ENCODE data around the gene CLPTM1L.
"Not testable (repeated sequence)": the region's sequence is repeated elsewhere in the genome, so short reads cannot be mapped to it uniquely, and the experiment has no call there.

The CLPTM1L gene

GRCh38 chr5:1289559-1289958, 55.3 kb downstream of the CLPTM1L start:
- DNase-seq (ENCODE audit: low spot score): not testable (repeated sequence)

DNA sequence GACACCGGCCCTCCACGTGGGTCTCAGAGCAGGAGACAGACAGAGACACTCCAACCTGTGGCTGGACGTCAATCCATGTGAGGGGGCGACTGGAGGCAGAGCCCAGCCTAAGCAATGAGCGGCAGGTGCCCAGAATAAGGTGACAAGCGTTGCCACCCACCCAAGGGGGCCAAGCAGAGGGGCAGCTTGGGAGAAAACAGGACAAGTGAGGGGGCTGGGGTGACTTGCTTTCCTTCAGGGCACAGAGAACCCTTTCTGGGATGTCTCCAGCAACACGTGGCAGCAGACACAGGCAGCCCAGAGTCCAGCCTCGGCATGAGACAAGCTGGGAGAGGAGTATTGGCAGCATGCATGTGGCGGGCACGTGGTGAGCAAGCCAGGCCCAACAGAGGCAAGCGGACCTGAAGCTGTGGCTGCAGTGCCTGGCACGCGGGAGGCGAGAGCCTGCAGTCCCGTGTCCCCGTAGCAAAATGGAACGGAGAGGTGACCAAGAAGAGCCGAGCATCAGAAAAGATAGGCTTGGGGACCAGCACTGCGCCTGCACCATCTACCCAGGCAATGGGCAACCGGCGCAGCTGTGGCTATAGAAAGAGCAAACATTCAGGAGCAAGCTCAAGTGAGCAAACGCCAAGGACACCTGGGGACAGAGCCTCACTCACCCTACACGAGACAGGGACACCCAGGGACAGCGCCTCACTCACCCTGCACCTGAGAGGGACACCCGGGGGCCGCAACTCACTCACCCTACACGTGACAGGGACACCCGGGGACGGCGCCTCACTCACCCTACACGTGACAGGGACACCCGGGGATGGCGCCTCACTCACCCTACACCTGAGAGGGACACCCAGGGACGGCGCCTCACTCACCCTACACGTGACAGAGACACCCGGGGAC, 56.2 kb downstream of the CLPTM1L start:
- DNase-seq (ENCODE audit: low spot score): no peak

DNA sequence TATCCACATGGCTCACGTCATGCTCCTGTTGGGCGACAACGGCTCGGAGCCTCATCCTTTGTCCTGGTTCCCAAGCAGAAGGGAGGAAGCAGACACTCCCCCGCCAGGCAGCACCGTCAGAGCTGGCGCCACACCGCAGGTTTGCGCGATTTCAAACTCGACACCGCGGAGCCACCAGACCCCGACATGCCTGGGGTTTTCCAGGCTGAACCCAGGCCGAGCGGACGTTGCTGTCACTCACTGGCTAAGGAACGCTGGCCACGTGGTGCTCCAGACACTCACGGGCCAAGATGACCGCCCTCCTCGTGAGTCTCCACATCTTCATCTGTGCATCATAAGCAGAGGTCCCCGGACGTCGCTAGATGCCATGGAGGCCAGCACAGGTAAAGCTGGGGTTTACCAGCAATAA, 59.0 kb downstream of the CLPTM1L start:
- no peak for DNase-seq (ENCODE audit: low spot score)

- no peak for DNase-seq (ENCODE audit: low spot score)
Measured at GRCh38 chr5:1285141-1285540, 59.8 kb downstream of the CLPTM1L start.

GRCh38 chr5:1284336-1284970, 60.4 kb downstream of the CLPTM1L start:
- DNase-seq (ENCODE audit: low spot score): not testable (repeated sequence)

DNA sequence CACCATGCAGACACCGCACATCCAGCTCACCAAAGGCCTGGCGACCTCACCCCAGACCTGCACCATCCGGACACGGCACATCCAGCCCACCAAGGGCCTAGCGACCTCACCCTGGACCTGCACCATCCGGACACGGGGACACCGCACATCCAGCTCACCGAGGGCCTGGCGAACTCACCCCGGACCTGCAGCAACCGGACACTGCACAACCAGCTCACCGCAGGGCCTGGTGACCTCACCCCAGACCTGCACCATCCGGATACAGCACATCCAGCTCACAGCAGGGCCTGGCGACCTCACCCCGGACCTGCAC, 61.2 kb downstream of the CLPTM1L start:
- not testable (repeated sequence) for DNase-seq (ENCODE audit: low spot score)

DNA sequence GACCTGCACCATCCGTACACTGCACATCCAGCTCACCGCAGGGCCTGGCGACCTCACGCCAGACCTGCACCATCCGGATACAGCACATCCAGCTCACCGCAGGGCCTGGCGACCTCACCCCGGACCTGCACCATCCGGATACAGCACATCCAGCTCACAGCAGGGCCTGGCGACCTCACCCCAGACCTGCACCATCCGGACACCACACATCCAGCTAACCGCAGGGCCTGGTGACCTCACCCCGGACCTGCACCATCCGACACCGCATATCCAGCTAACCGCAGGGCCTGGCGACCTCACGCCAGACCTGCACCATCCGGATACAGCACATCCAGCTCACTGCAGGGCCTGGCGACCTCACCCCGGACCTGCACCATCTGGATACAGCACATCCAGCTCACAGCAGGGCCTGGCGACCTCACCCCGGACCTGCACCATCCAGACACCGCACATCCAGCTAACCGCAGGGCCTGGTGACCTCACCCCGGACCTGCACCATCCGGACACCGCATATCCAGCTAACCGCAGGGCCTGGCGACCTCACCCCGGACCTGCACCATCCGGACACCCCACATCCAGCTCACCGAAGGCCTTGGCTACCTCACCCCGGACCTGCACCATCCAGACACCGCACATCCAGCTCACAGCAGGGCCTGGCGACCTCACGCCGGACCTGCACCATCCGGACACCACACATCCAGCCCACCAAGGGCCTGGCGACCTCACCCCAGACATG, 61.7 kb downstream of the CLPTM1L start:
- not testable (repeated sequence) for DNase-seq (ENCODE audit: low spot score)

- no peak for DNase-seq (ENCODE audit: low spot score)
Measured at GRCh38 chr5:1282131-1282992, 62.5 kb downstream of the CLPTM1L start.

DNA sequence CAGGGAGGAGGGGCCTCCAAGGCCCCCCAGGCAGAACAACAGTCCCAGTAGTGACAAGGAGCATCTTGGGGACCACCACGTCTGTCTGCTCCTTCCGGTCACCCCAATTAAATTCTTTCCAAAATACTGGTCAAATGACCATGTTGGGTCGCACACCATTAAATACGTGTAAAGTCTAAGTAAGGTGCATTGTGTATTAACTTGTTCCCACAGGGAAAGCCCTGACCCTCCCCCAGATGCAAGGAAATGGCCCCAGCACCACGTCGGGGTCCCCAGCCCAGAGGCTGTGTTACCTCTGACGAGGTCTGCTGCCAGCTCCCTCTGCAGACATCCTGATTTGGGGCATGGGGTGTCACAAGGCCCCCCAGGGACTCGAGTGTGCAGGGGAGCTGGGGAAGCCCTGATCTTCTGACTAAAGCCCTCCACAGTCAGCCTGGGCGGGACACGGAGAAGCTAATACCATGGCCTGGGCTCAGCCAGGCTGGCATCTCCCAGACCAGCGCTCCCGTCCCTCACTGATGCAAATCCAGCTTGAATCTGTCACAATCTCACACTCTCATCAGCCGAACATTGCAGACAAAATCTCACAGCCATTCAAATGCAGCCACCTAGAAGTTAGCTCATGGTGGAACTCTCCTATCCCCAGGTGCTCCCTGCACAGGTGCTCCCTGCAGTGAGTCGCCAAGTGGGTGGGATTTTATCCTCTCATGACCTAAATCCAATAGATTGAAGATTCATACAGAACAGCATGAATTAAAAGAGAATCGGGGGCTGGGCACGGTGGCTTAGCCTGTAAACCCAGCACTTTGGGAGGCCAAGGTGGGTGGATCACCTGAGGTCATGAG, 63.6 kb downstream of the CLPTM1L start:
- no peak for DNase-seq (ENCODE audit: low spot score)

DNA sequence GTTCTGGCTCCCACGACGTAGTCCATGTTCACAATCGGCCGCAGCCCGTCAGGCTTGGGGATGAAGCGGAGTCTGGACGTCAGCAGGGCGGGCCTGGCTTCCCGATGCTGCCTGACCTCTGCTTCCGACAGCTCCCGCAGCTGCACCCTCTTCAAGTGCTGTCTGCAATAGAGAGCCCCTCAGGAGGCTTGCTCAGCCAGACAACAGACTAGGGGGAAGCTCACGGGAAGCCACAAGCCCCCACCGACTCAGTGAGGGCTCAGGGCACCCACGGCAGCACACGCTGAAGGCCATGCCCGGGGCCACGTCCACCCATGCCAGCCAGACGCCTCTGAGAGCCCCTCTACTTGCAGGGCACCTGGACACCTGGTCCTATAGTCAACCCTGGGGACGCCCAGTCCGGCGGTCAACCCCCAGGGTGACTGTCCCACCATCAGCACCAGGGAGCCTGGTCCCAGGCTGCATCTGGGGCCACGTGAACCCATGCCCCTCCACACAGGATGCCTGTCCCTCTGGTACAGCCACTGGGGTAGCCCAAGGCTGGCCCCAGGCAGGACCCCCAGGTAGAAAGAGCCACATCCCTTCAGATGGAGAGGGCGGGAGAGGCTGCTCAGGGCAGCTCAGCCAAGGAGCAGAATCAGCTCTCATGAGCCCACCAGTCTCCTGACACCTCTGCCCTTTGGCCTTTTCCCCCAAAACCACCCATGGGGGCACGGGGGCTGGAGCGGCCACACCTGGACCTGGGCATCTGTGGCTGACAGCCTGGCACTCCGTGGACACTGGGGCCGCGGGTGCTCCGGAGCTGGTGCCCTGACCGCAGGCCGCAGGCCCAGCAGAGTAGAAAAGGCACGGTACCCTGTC, 64.5 kb downstream of the CLPTM1L start:
- no peak for DNase-seq (ENCODE audit: low spot score)

GRCh38 chr5:1279443-1280151, 65.3 kb downstream of the CLPTM1L start:
- no peak for DNase-seq (ENCODE audit: low spot score)

- no peak for DNase-seq (ENCODE audit: low spot score)
Measured at GRCh38 chr5:1278656-1279442, 66.0 kb downstream of the CLPTM1L start.

DNA sequence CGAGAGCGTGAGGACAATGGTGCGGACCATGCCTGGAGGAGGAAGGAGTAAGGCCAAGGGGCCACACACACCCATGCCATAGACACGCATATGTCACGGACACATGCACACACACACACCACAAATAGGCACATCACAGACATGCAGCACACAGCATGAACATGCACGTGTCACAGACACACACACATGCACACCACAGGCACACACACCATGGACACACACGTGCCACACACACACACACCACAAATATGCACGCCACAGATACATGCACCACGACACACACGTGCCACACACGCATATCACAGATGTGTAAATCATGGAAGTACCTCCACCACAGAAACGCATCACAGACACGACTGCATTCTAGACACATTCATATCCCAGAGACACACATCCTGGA, 66.7 kb downstream of the CLPTM1L start:
- DNase-seq (ENCODE audit: low spot score): no peak

- DNase-seq (ENCODE audit: low spot score): no peak
Measured at GRCh38 chr5:1277781-1278180, 67.1 kb downstream of the CLPTM1L start.

- DNase-seq (ENCODE audit: low spot score): no peak
Measured at GRCh38 chr5:1277331-1277730, 67.6 kb downstream of the CLPTM1L start.

DNA sequence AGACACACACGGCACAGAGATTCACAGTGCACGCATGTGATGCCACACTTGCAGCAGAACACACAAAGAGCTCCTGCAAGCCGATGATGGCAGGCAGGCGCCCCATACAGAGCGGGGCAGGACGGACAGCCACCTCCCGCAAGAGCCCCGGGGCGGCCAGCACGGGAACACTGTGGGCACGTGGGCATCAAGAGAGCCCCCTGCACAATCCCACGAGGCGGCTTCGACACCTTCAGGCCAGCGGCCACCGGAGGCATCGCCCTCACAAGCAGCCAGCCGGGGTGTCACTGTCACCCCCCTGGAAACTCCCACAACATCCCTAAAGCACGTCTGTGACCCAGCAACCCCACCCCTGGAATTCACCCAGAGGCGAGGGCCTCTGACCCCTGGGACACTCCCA, 68.0 kb downstream of the CLPTM1L start:
- DNase-seq (ENCODE audit: low spot score): no peak

DNA sequence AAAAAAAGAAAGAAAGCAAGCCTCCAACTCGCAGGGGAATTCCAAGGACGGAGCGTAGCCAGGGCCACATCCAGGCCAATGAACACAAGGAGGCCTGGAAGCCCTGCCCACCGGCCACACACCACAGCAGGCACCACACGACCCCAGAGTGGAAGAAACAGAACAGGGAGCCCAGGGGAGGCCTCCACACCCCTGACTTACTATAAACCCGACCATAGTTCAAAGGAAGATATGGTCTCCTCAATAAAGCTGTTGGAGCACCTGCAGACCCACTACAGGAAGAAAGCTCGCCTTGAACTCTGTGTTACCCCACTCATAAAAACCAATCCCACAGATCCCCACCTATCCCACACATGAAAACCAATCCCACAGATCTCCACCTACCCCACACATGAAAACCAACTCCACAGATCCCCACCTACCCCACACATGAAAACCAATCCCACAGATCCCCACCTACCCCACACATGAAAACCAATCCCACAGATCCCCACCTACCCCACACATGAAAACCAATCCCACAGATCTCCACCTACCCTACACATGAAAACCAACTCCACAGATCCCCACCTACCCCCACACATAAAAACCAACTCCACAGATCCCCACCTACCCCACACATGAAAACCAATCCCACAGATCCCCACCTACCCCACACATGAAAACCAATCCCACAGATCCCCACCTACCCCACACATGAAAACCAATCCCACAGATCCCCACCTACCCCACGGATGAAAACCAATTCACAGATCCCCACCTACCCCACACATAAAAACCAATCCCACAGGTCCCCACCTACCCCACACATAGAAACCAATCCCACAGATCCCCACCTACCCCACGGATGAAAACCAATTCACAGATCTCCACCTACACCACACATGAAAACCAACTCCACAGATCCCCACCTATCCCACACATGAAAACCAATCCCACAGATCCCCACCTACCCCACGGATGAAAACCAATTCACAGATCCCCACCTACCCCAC, 69.2 kb downstream of the CLPTM1L start:
- not testable (repeated sequence) for DNase-seq (ENCODE audit: low spot score)
